Loucy (cell line): ENCODE measurements around the gene CXCR1.

Experiments used
- H2AFZ ChIP-seq: fragments of 200-600 bp; sonication (generic); 2 replicates; pipeline ENCODE4 v1.6.0; 2016; ENCODE audit warnings: antibody characterized with exemption, mild to moderate bottlenecking, low read length, moderate library complexity
- H3F3A ChIP-seq: fragments of 200-600 bp; 2 replicates; pipeline ENCODE4 v1.6.0; 2016; ENCODE audit warnings: antibody characterized with exemption, low read depth, mild to moderate bottlenecking
- H3K27me3 ChIP-seq: fragments of 200-600 bp; sonication (generic); 2 replicates; pipeline ENCODE4 v1.6.1; 2014; ENCODE audit warnings: low read length, mild to moderate bottlenecking; ENCODE audit not compliant: insufficient read depth, poor library complexity, severe bottlenecking
- H3K36me3 ChIP-seq: fragments of 200-600 bp; sonication (generic); 2 replicates; pipeline ENCODE4 v1.6.1; 2016; ENCODE audit warnings: low read length; ENCODE audit not compliant: insufficient read depth
- H3K4me1 ChIP-seq: fragments of 200-600 bp; sonication (generic); 2 replicates; pipeline ENCODE4 v1.5.1; 2014; ENCODE audit warnings: low read length, mild to moderate bottlenecking; ENCODE audit not compliant: insufficient read depth, poor library complexity, severe bottlenecking
- H3K4me2 ChIP-seq: fragments of 200-600 bp; sonication (generic); 2 replicates; pipeline ENCODE4 v1.6.0; 2014; ENCODE audit warnings: antibody characterized with exemption, low read length, low read depth, mild to moderate bottlenecking; ENCODE audit not compliant: poor library complexity, severe bottlenecking
- H3K4me3 ChIP-seq: fragments of 200-600 bp; sonication (generic); 2 replicates; pipeline ENCODE4 v1.5.1; 2014; ENCODE audit warnings: low read length, mild to moderate bottlenecking, mixed read lengths; ENCODE audit not compliant: poor library complexity, severe bottlenecking
- H3K79me2 ChIP-seq: fragments of 200-600 bp; sonication (generic); 2 replicates; pipeline ENCODE4 v1.6.1; 2014; ENCODE audit warnings: low read length; ENCODE audit not compliant: insufficient read depth
- H3K9ac ChIP-seq: fragments of 200-600 bp; sonication (generic); 2 replicates; pipeline ENCODE4 v1.6.0; 2014; ENCODE audit warnings: mild to moderate bottlenecking, low read depth, low read length, moderate library complexity; ENCODE audit not compliant: poor library complexity, severe bottlenecking
- H3K9me2 ChIP-seq: fragments of 200-600 bp; sonication (generic); replicated peaks from 2 replicates; pipeline ENCODE4 v1.6.1; 2016; ENCODE audit warnings: low read depth, low read length, mixed read lengths
- H3K9me3 ChIP-seq: fragments of 200-600 bp; sonication (generic); 2 replicates; pipeline ENCODE4 v1.6.1; 2014; ENCODE audit warnings: mild to moderate bottlenecking, antibody characterized with exemption, low read length, low read depth; ENCODE audit not compliant: insufficient read depth
- H4K20me1 ChIP-seq: fragments of 200-600 bp; sonication (generic); 2 replicates; pipeline ENCODE4 v1.6.0; 2014; ENCODE audit warnings: antibody characterized with exemption, low read length, mild to moderate bottlenecking; ENCODE audit not compliant: insufficient read depth, poor library complexity, severe bottlenecking
- CTCF ChIP-seq: fragments of 200-600 bp; sonication (generic); conservative IDR thresholded peaks from 2 replicates; pipeline ENCODE4 v1.5.1; 2014; ENCODE audit warnings: mild to moderate bottlenecking, antibody characterized with exemption, low read length
- EZH2phosphoT487 ChIP-seq: fragments of 200-600 bp; IDR thresholded peaks from 2 replicates; pipeline ENCODE4 v1.6.1; 2018; ENCODE audit warnings: antibody characterized with exemption, mild to moderate bottlenecking, moderate library complexity, borderline replicate concordance

The CXCR1 gene

GRCh38 chr2:218209078-218209477 lies 42.3 kb upstream of the CXCR1 start:
- Histone ChIP-seq H3F3A (no peaks in the 10 kb centered on the region; the same call in 1 of the 2 replicates), H3K4me1 (no peaks in the 10 kb centered on the region), H3K4me3 (no peak overlapping the region), H3K9ac (no peak overlapping the region), H3K4me2 (no peak overlapping the region), H3K36me3 (no peaks in the 10 kb centered on the region), H3K79me2 (no peaks in the 10 kb centered on the region), H2AFZ (no peak overlapping the region), H3K9me2 (no peaks in the 10 kb centered on the region), H3K27me3 (no peaks in the 10 kb centered on the region), H3K9me3 (peaks cover 5% of the 10 kb centered on the region; the same call in 1 of the 2 replicates), H4K20me1 (no peaks in the 10 kb centered on the region)
- TF ChIP-seq CTCF = no peak
- TF ChIP-seq EZH2phosphoT487 = no peak

- H4K20me1 ChIP-seq = no peaks in the 10 kb centered on the region
- H3K4me1 ChIP-seq = no peaks in the 10 kb centered on the region
- H3K9ac ChIP-seq = no peak overlapping the region
- no peak overlapping the region for H3K4me3 ChIP-seq
- no peaks in the 10 kb centered on the region for H3K9me2 ChIP-seq
- no peak overlapping the region for H3K4me2 ChIP-seq
- no peaks in the 10 kb centered on the region for H3F3A ChIP-seq
- H2AFZ ChIP-seq = no peak overlapping the region
- no peaks in the 10 kb centered on the region for H3K27me3 ChIP-seq
- no peaks in the 10 kb centered on the region for H3K36me3 ChIP-seq
- H3K9me3 ChIP-seq = no peaks in the 10 kb centered on the region
- no peaks in the 10 kb centered on the region for H3K79me2 ChIP-seq
- TF ChIP-seq CTCF (no peak), EZH2phosphoT487 (no peak)
Measured at GRCh38 chr2:218202266-218202665, 35.5 kb upstream of the CXCR1 start.

GRCh38 chr2:218196974-218197373 lies 30.2 kb upstream of the CXCR1 start:
- TF ChIP-seq CTCF = no peak
- no peak for TF ChIP-seq EZH2phosphoT487
- Histone ChIP-seq H3K27me3 (no peaks in the 10 kb centered on the region), H3K9ac (no peak overlapping the region), H3K4me2 (no peak overlapping the region), H3K4me3 (no peak overlapping the region), H3K9me3 (no peaks in the 10 kb centered on the region), H3F3A (no peaks in the 10 kb centered on the region), H3K4me1 (no peaks in the 10 kb centered on the region), H3K79me2 (no peaks in the 10 kb centered on the region), H2AFZ (no peak overlapping the region), H3K36me3 (no peaks in the 10 kb centered on the region), H4K20me1 (no peaks in the 10 kb centered on the region), H3K9me2 (no peaks in the 10 kb centered on the region)
